Uterus (tissue), 2 donors: ENCODE data around the gene ADGRF5.

ENCODE experiments used
- POLR2A ChIP-seq, 2 donors: fragments of 450-650 bp; IDR thresholded peaks; one replicate each; pipeline ENCODE4 v1.6.1; 2016; ENCODE audit warnings: antibody characterized with exemption in 2 of 2, mild to moderate bottlenecking in 1 of 2, moderate library complexity in 1 of 2
- TF ChIP-seq, protein P1 (sequence below), 4 experiments: fragments of 200-600 bp in 2 of 4; fragments of 450-650 bp in 2 of 4; sonication (generic) in 2 of 4; IDR thresholded peaks; one replicate each; pipeline ENCODE4 v1.5.1; 2016 to 2019; ENCODE audit warnings: antibody characterized with exemption in 4 of 4, mild to moderate bottlenecking in 2 of 4, moderate library complexity in 1 of 4

DNA sequence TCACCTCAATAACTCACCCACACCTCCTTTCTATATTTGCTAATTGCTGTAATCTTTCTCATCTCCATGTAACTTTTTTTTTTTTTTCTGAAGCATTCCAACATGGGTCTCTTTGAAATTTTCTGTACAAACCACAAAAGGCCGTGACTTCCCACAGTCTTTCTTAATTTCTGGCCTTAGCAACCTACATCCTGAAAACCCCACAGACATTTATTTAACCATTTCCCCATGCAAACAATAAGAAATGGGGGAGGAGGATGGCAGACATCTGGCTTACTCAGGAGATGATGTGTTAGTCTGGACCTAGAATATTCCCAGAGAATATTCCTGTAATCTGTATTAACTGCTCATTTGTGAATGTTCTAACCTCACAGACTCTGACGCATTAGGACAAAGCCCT is 70.9 kb downstream of the ADGRF5 start:
- TF ChIP-seq, protein P1, sequence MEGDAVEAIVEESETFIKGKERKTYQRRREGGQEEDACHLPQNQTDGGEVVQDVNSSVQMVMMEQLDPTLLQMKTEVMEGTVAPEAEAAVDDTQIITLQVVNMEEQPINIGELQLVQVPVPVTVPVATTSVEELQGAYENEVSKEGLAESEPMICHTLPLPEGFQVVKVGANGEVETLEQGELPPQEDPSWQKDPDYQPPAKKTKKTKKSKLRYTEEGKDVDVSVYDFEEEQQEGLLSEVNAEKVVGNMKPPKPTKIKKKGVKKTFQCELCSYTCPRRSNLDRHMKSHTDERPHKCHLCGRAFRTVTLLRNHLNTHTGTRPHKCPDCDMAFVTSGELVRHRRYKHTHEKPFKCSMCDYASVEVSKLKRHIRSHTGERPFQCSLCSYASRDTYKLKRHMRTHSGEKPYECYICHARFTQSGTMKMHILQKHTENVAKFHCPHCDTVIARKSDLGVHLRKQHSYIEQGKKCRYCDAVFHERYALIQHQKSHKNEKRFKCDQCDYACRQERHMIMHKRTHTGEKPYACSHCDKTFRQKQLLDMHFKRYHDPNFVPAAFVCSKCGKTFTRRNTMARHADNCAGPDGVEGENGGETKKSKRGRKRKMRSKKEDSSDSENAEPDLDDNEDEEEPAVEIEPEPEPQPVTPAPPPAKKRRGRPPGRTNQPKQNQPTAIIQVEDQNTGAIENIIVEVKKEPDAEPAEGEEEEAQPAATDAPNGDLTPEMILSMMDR (IDR thresholded peaks at IDR 0.05) = no peak
- no peak for TF ChIP-seq POLR2A (IDR thresholded peaks at IDR 0.05)
